K562 (cell line): ENCODE data around the gene PKD1L1. TPM values are rescaled to one million over a fixed set of nuclear protein-coding genes. Genes with fewer than 3 reads are reported as not detected.

Experiments used
- ATAC-seq: fragments of 200-7000 bp; cut with Tn5 transposase; 3 replicates; pipeline ENCODE4 v1.9.1; 2020; ENCODE audit warnings: moderate library complexity
- BruUV-seq: library from RNA; stranded (reverse); fragments of 400-500 nt; replicated peaks from 2 replicates; lab custom pipeline; 2021; lab: Mats Ljungman, UMichigan
- CTCF ChIA-PET: fragments of 300-600 bp; formaldehyde crosslinking; extraction: SDS; loops from one replicate; lab custom pipeline; 2021; ENCODE audit warnings: low intra/inter-chr PET ratio; lab: Yijun Ruan, JAX
- POLR2A ChIA-PET: fragments of 300-600, 350-650 bp; sonication (Branson Sonifier 250); formaldehyde crosslinking; extraction: SDS; loops from one replicate; lab custom pipeline; 2021; ENCODE audit warnings: antibody characterized with exemption, inconsistent platforms; lab: Yijun Ruan, JAX
- DNase-seq, 4 experiments: peaks; one replicate each; pipeline versions ENCODE4 v3.0.0 to v3.0.0-alpha.2; 2011 to 2018; ENCODE audit warnings: low spot score in 3 of 4, mixed read lengths in 3 of 4; ENCODE audit errors: extremely low read depth in 1 of 4
- FAIRE-seq: peaks from 2 replicates; lab custom pipeline; 2011; peaks lifted over from hg19 to GRCh38; lab: Jason Lieb, UNC
- H2AFZ ChIP-seq: 2 replicates; pipeline ENCODE4 v1.6.0; 2011; ENCODE audit warnings: low read depth, low read length, control low read depth, inconsistent platforms
- H3K27ac ChIP-seq: fragments of 200-600 bp; 3 replicates; pipeline ENCODE4 v1.8.0; 2011; ENCODE audit warnings: low read depth, mild to moderate bottlenecking, control low read depth, inconsistent platforms, low read length, moderate library complexity, mixed read lengths; ENCODE audit errors: extremely low read depth
- H3K27me3 ChIP-seq, 2 experiments: fragments of 300-600 bp in 1 of 2; 2 replicates in 1 of 2; 3 replicates in 1 of 2; pipeline versions ENCODE4 v1.6.0 to v1.8.0; 2011; ENCODE audit warnings: inconsistent platforms in 2 of 2, low read length in 2 of 2, mild to moderate bottlenecking in 1 of 2, mixed read lengths in 1 of 2, moderate library complexity in 1 of 2; ENCODE audit not compliant: control insufficient read depth in 2 of 2, insufficient read depth in 2 of 2
- H3K36me3 ChIP-seq: fragments of 300-600 bp; 3 replicates; pipeline ENCODE4 v1.8.0; 2011; ENCODE audit warnings: mild to moderate bottlenecking, low read length, inconsistent platforms; ENCODE audit not compliant: control insufficient read depth, insufficient read depth
- H3K4me1 ChIP-seq, 2 experiments: fragments of 200-600 bp in 1 of 2; replicated peaks in 1 of 2; 2 replicates in 1 of 2; 3 replicates in 1 of 2; pipeline versions ENCODE4 v1.5.1 to v1.8.0; 2011; ENCODE audit warnings: inconsistent platforms in 2 of 2, low read length in 2 of 2, mild to moderate bottlenecking in 1 of 2, mixed read lengths in 1 of 2, moderate library complexity in 1 of 2; ENCODE audit not compliant: control insufficient read depth in 2 of 2, insufficient read depth in 2 of 2
- H3K4me2 ChIP-seq: 2 replicates; pipeline ENCODE4 v1.6.1; 2011; ENCODE audit warnings: low read length, control low read depth, inconsistent platforms, mixed read lengths; ENCODE audit not compliant: insufficient read depth
- H3K4me3 ChIP-seq: fragments of 200-600 bp; sonication (generic), shearing (Covaris generic); 2 replicates; pipeline ENCODE4 v1.5.1; 2016; ENCODE audit warnings: control low read depth, inconsistent platforms
- H3K79me2 ChIP-seq: fragments of 200-600 bp; 3 replicates; pipeline ENCODE4 v1.8.0; 2011; ENCODE audit warnings: low read length, inconsistent platforms; ENCODE audit not compliant: control insufficient read depth, insufficient read depth
- H3K9ac ChIP-seq, 2 experiments: 2 replicates each; pipeline versions ENCODE4 v1.6.0 to v1.6.1; 2011; ENCODE audit warnings: low read depth in 2 of 2, low read length in 2 of 2, control low read depth in 1 of 2, inconsistent platforms in 1 of 2, mild to moderate bottlenecking in 1 of 2, mixed read lengths in 1 of 2; ENCODE audit not compliant: insufficient read depth in 1 of 2
- H3K9me1 ChIP-seq: one replicate; pipeline ENCODE4 v1.6.0; 2011; ENCODE audit warnings: inconsistent platforms, mild to moderate bottlenecking, low read length, moderate library complexity; ENCODE audit not compliant: control insufficient read depth, insufficient read depth
- H3K9me3 ChIP-seq: replicated peaks from 2 replicates; pipeline ENCODE4 v1.5.1; 2011; ENCODE audit warnings: low read depth, low read length, inconsistent platforms; ENCODE audit not compliant: control insufficient read depth, insufficient read depth
- H4K20me1 ChIP-seq: replicated peaks from 2 replicates; pipeline ENCODE4 v1.6.1; 2011; ENCODE audit warnings: low read length, inconsistent platforms, mixed read lengths; ENCODE audit not compliant: control insufficient read depth, insufficient read depth
- DNMT1 ChIP-seq: fragments of 450-650 bp; IDR thresholded peaks from 2 replicates; pipeline ENCODE4 v1.6.1; 2016; ENCODE audit warnings: antibody characterized with exemption, mild to moderate bottlenecking
- EGR1 ChIP-seq: fragments of 450-650 bp; conservative IDR thresholded peaks from 2 replicates; pipeline ENCODE4 v1.6.1; 2017; ENCODE audit warnings: mild to moderate bottlenecking
- PATZ1 ChIP-seq: fragments of 250-450 bp; sonication (Bioruptor Pico); IDR thresholded peaks from 2 replicates; pipeline ENCODE4 v1.5.0; 2020; ENCODE audit warnings: mild to moderate bottlenecking, borderline replicate concordance
- ZNF512 ChIP-seq: IDR thresholded peaks from 2 replicates; pipeline ENCODE4 v1.6.1; 2016; ENCODE audit warnings: missing genetic modification characterization, missing compliant biosample characterization
- ZNF586 ChIP-seq: fragments of 450-650 bp; formaldehyde crosslinking; conservative IDR thresholded peaks from 2 replicates; pipeline ENCODE4 v1.4.0; 2020; ENCODE audit warnings: mild to moderate bottlenecking, moderate library complexity
- WGBS: fragments of 100-300 bp; shearing (Covaris generic); methylation state at CpG from one replicate; pipeline ENCODE4 v1.1.6; 2016; ENCODE audit warnings: low coverage, mixed read lengths; ENCODE audit not compliant: insufficient coverage; ENCODE audit errors: missing lambda C conversion rate; 5-methylcytosine and 5-hydroxymethylcytosine counted together
- in situ Hi-C: fragments of 300-500 bp; cut with MboI; formaldehyde crosslinking; loops from 4 replicates; pipeline ENCODE4 v1.15.0; 2018; ENCODE audit warnings: inconsistent platforms, mixed read lengths
- intact Hi-C: fragments of 100-400 bp; cut with micrococcal nuclease; formaldehyde crosslinking; loops from 2 replicates; pipeline ENCODE4 v1.14.2; 2022
- polyA plus RNA-seq, 8 experiments: library from polyadenylated mRNA; depleted of rRNA in 4 of 8; stranded (reverse) in 5 of 8; unstranded in 3 of 8; fragments of >200 nt; fragmentation: Nextera tagmentation in 2 of 8; fragmentation: Illumina TruSeq in 1 of 8; extraction: Ambion mirVana in 2 of 8; extraction: Trizol in 1 of 8; gene quantifications; 2 replicates each; pipeline versions ENCODE4 v1.2.1 to v1.2.3, GENCODE V29; 2011 to 2014; ENCODE audit warnings: inconsistent platforms in 1 of 8, missing spikeins in 1 of 8
- total RNA-seq, 7 experiments: library from RNA; depleted of rRNA in 6 of 7; stranded (reverse); fragments of >200 nt in 6 of 7; fragmentation: Illumina TruSeq in 2 of 7; extraction: Trizol in 2 of 7; gene quantifications; 2 replicates each; pipeline versions ENCODE4 v1.2.1 to v1.2.3, GENCODE V29; 2011 to 2021; ENCODE audit warnings: low replicate concordance in 1 of 7

Gene PKD1L1
- total and polyA plus RNA-seq, 9 of the 15 experiments (the other 6 are each of a cell fraction or from before 2014, with no cell fraction given): 0.01 to 0.02 TPM; not detected in 7

GRCh38 chr7:47992446-47992845, 44.2 kb upstream of the PKD1L1 start:
- ChIA-PET POLR2A (interaction anchor here (0.6 kb wide), 1 partner anchor 20 kb away, joined by 3 read pairs; no protein-coding TSS in a partner anchor), CTCF (interaction anchor here (0.6 to 0.7 kb wide), 2 partner anchors 100 to 117 kb away, joined by 3 read pairs; no protein-coding TSS in a partner anchor)
- Histone ChIP-seq H3K4me2 (no peak overlapping the region), H4K20me1 (no peaks in the 10 kb centered on the region; the same call in 1 of the 2 replicates), H3K27me3 (no peaks in the 10 kb centered on the region), H3K9ac (no peak overlapping the region), H2AFZ (no peak overlapping the region), H3K36me3 (no peaks in the 10 kb centered on the region), H3K9me1 (no peaks in the 10 kb centered on the region), H3K4me3 (no peak overlapping the region), H3K79me2 (no peaks in the 10 kb centered on the region), H3K27ac (no peak overlapping the region), H3K9me3 (no peaks in the 10 kb centered on the region), H3K4me1 (peaks cover 0 to 8% of the 10 kb centered on the region in 2 experiments; a peak in 2 of 5 replicates)
- WGBS: 70% methylated on average over 3 of the region's 3 CpGs
- in situ Hi-C loops (no loop called here), intact Hi-C loops (no loop called here)
- no peak for DNase-seq
- no peak for FAIRE-seq
- no peak for ATAC-seq
- BruUV-seq: no TSS peak
- no peak for TF ChIP-seq PATZ1 (CRISPR knock-in tag)
- no peak for TF ChIP-seq EGR1
- 0 out of 2 replicates have a peak, but pooled peaks have one; percentile 37 for TF ChIP-seq ZNF512 (tag)
- no peak for TF ChIP-seq ZNF586 (CRISPR knock-in tag)
- TF ChIP-seq DNMT1: no peak
